Gastrocnemius medialis (tissue), 4 donors: ENCODE measurements around the gene CAMK2D.

ENCODE experiments used
- CTCF ChIP-seq, 5 experiments: fragments of 450-650 bp in 3 of 5; fragments of 200-600 bp in 2 of 5; sonication (generic) in 2 of 5; IDR thresholded peaks in 4 of 5; conservative IDR thresholded peaks in 1 of 5; 1 replicate in 4 of 5; 2 replicates in 1 of 5; pipeline ENCODE4 v1.5.1; 2016 to 2019; ENCODE audit warnings: antibody characterized with exemption in 5 of 5, mild to moderate bottlenecking in 3 of 5, moderate library complexity in 3 of 5
- POLR2A ChIP-seq, 2 donors: fragments of 450-650 bp; IDR thresholded peaks; one replicate each; pipeline ENCODE4 v1.6.1; 2017; ENCODE audit warnings: antibody characterized with exemption in 2 of 2, mild to moderate bottlenecking in 2 of 2, moderate library complexity in 2 of 2

- TF ChIP-seq CTCF (IDR thresholded peaks at IDR 0.05 in 4 of 5, conservative IDR thresholded peaks at IDR 0.05 in 1 of 5) (no peak), POLR2A (IDR thresholded peaks at IDR 0.05) (no peak)
Measured at GRCh38 chr4:113452868-113453620, 308.5 kb downstream of the CAMK2D start.
